Stimulated activated CD4-positive, alpha-beta T cell treated with anti-CD3 and anti-CD28 coated beads, Interleukin-12 subunit alpha, Interleukin-12 subunit beta, amount 100 ng/mL, for 24 hours (primary cell): Measurements from ENCODE around the gene TCHHL1.

ENCODE experiments used
- DNase-seq, 2 experiments: peaks; one replicate each; pipeline ENCODE4 v3.0.0-alpha.2; 2020; ENCODE audit warnings: low read depth in 2 of 2

The TCHHL1 gene

DNA sequence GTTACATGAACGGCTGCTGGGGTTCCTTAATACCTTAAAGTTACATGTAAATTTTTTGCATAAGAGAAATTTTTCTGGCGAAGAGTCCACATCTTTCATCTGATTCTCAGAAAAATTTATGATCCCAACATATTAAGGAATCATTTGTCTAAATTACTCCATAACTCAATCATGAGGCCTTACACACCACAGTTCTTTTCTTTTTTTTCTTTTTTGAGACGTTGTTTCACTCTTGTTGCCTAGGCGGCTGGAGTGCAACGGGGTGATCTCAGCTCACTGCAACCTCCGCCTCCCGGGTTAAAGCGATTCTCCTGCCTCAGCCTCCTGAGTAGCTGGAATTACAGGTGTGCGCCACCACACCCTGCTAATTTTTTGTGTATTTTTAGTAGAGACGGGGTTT lies 50.0 kb downstream of the TCHHL1 start:
- no peak for DNase-seq

DNA sequence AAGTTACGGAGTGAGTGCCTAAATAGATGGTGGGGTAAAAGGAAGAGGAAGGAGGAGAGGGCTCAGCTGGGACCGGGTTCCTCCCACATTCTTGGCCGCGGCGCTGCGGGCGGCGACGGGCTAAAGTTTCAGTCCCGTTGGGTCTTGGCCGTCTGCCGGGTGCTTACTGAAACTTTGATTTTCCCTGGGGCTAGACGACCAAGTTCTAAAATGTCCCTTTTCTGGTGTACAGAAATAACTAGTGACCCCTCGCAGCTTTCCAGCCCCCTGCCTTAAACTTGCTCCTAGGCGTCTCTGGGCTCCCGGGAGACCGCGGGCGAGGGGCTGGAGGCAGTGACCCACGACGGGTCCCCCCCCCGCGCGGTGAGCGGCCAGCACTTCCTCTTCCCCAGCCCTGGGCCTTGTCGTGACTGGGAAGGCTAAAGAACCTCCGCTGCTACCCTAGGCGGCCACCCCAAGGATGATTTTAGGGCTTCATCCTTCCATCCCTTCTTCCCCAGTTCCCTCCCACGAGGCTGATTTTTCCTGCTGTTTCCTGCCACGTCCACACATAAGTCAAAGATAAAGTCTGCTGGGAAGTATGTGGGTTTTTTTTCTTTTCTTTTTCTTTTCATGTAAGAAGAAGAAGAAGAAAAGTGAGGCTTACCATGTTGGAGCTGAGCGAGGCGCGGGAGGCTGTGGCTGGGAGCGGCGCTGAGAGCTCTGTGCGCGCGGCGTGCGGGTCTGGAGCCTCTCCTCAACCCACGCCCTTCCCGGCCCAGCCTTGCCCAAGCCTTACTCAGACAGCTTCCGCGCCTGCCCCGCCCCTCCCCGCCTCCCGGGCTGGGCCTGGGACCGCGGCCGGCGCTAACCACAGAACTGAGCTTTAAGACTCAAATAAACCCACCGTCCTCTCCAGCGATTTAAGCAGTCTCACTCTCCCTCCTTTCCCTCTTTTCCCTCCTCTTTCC lies 52.3 kb downstream of the TCHHL1 start, which contains the start of gene S100A11:
Gene S100A11, minus strand, starts transcription at position 738 of the 950 bp plus-strand sequence. Its CDS starts 89 bp downstream, at position 649.
- peak; percentile 61 to 83 for DNase-seq

DNA sequence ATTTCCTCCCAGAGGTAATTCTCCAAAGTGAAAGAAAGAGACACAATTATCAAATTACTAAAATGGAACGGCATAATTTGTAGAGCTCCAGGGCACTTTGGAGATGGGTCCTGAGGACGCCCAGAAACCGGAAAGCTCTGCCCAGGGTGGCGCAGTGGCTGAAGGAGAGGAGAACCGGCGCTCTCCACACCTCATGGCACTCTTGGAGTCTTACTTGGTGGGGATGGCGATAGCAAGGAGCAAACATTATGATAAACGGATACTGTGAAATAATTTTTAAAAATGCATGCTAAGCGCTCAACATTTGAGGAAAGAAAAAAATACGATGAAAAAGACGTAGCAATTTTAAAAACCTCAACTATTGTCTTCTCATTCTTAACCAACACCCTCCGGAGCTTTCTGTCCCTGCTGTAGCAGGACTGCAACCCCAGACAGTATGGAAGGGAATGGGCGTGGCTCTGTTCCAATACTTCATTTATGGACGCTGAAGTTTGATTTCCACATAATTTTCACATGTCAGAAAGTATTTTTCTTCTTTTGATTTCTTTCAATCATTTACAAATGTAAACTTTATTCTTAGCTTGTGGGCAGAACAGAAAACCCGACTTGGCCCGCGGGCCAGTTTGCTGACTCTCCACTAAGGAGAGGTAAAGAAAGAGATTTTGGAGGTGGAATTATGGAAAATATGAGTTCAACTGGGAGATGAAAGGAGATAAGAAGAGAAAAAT lies 53.2 kb downstream of the TCHHL1 start:
- no peak for DNase-seq

DNA sequence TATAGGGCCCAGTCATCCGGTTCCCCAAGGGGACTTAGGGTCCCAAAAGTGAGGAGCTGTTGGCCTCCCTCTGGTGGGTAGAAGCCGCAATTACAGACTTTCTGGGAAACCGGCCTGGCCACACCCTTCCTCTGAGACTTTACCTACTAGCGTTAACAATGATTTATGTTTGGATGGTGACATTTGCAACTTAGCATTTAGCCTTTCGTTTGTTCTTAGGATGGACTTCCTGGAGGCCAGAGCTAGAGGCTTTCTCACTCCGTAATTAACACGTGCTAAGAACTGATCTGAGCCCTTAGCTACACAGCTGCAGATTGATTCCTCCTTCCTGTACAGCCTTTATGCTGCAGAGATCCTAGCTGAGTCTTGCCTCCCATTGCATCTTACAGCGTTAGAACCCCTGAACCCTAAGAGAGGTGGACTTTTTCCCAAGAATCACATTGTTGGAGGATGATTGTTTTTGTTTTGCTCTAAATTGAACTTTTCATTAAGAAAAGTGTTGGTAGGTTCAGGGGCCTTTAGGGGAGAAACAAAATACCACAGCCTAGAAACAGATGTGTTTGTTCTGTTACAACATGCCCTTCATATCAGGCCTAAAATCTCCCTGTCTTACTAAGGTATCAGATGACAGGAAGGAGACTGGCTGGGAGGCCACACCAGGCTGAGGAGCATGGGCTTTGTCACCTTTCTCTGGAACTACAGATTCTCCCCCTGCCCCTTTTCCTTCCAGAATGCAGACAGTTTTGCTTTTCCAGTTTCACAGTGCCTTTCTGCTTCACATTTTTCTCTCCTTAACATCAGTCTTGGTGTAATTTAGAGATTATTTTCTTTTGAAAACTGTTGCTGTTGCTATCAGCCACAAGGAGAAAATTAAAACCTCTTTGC lies 54.0 kb downstream of the TCHHL1 start:
- DNase-seq: peak; percentile 41 to 60

DNA sequence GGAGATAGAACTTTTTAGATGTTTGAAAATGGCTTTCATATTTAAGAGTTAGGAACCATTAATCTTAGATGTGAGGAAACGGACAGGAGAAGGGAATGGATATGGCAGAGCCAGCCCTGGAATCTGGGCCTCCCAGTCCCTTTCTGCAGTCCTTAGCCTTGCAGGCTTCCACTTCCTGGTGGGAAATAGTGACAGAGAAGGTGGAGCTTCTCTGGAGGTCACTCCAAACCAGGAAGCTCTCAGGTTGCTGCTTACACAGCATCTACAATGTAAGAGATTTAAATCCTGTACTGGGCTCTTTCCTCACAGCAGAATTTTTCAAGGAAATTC lies 54.6 kb downstream of the TCHHL1 start:
- no peak for DNase-seq
